SK-N-SH (cell line): ENCODE measurements around the gene ZNF469. TPM values are rescaled to one million over a fixed set of nuclear protein-coding genes. Genes with fewer than 3 reads are reported as not detected.

Source experiments
- CTCF ChIA-PET: fragments of 300-600, 350-600 bp; formaldehyde crosslinking; extraction: SDS; loops from one replicate; lab custom pipeline; 2021; lab: Yijun Ruan, JAX
- POLR2A ChIA-PET: fragments of 350-600 bp; sonication (Branson Sonifier 250); formaldehyde crosslinking; extraction: SDS; loops from one replicate; lab custom pipeline; 2020; ENCODE audit warnings: antibody characterized with exemption, inconsistent platforms; lab: Yijun Ruan, JAX
- DNase-seq: peaks from one replicate; pipeline ENCODE4 v3.0.0; 2012
- H2AFZ ChIP-seq: fragments of 200-600 bp; sonication (generic); 2 replicates; pipeline ENCODE4 v1.8.1; 2016; ENCODE audit warnings: antibody characterized with exemption, mild to moderate bottlenecking, low read depth
- H3F3A ChIP-seq: fragments of 200-600 bp; sonication (generic); replicated peaks from 2 replicates; pipeline ENCODE3; 2016; ENCODE audit warnings: antibody characterized with exemption, mild to moderate bottlenecking; ENCODE audit not compliant: insufficient read depth
- H3K27ac ChIP-seq, 2 experiments: fragments of 200-500 bp in 1 of 2; fragments of 200-600 bp in 1 of 2; sonication (Bioruptor generic) in 1 of 2; sonication (generic), shearing (Covaris generic) in 1 of 2; 2 replicates each; pipeline versions ENCODE4 v1.5.1 to v1.6.1; 2014 to 2016; ENCODE audit warnings: low read depth in 2 of 2, inconsistent platforms in 1 of 2, low read length in 1 of 2, mild to moderate bottlenecking in 1 of 2, mixed read lengths in 1 of 2
- H3K27me3 ChIP-seq: fragments of 200-600 bp; sonication (generic), shearing (Covaris generic); 2 replicates; pipeline ENCODE4 v1.6.1; 2016; ENCODE audit warnings: mixed run types; ENCODE audit not compliant: insufficient read depth
- H3K36me3 ChIP-seq, 2 experiments: fragments of 200-500 bp in 1 of 2; fragments of 200-600 bp in 1 of 2; sonication (Bioruptor generic) in 1 of 2; sonication (generic) in 1 of 2; replicated peaks in 1 of 2; 2 replicates each; pipeline versions ENCODE3 to v1.5.1; 2014 to 2016; ENCODE audit warnings: low read length in 1 of 2, mild to moderate bottlenecking in 1 of 2; ENCODE audit not compliant: insufficient read depth in 2 of 2, control insufficient read depth in 1 of 2
- H3K4me1 ChIP-seq, 2 experiments: fragments of 200-500 bp in 1 of 2; fragments of 200-600 bp in 1 of 2; sonication (Bioruptor generic) in 1 of 2; sonication (generic), shearing (Covaris generic) in 1 of 2; 2 replicates each; pipeline versions ENCODE4 v1.5.1 to v1.6.1; 2014 to 2016; ENCODE audit warnings: low read depth in 1 of 2, low read length in 1 of 2, mixed run types in 1 of 2; ENCODE audit not compliant: insufficient read depth in 2 of 2, control insufficient read depth in 1 of 2
- H3K4me2 ChIP-seq: fragments of 200-600 bp; sonication (generic), shearing (Covaris generic); 2 replicates; pipeline ENCODE4 v1.6.1; 2017; ENCODE audit warnings: mixed run types
- H3K4me3 ChIP-seq, 2 experiments: fragments of 200-500 bp in 1 of 2; fragments of 200-600 bp in 1 of 2; sonication (Bioruptor generic) in 1 of 2; sonication (generic), shearing (Covaris generic) in 1 of 2; 2 replicates each; pipeline versions ENCODE4 v1.5.1 to v1.8.1; 2014 to 2016; ENCODE audit warnings: low read depth in 2 of 2, inconsistent platforms in 1 of 2, low read length in 1 of 2, mild to moderate bottlenecking in 1 of 2, mixed read lengths in 1 of 2, moderate library complexity in 1 of 2
- H3K79me2 ChIP-seq: fragments of 200-600 bp; sonication (generic); 2 replicates; pipeline ENCODE4 v1.8.1; 2017; ENCODE audit warnings: mild to moderate bottlenecking; ENCODE audit not compliant: insufficient read depth
- H3K9ac ChIP-seq: fragments of 200-600 bp; sonication (generic); 2 replicates; pipeline ENCODE4 v1.6.1; 2017; ENCODE audit warnings: mixed run types
- H3K9me2 ChIP-seq: fragments of 200-600 bp; sonication (generic); 2 replicates; pipeline ENCODE4 v1.6.1; 2017; ENCODE audit warnings: mixed run types
- H3K9me3 ChIP-seq: fragments of 200-600 bp; sonication (generic); 2 replicates; pipeline ENCODE4 v1.6.1; 2017; ENCODE audit warnings: mixed run types, mild to moderate bottlenecking, moderate library complexity
- H4K20me1 ChIP-seq: fragments of 200-600 bp; sonication (generic); 2 replicates; pipeline ENCODE4 v1.6.1; 2017; ENCODE audit warnings: mild to moderate bottlenecking, mixed run types; ENCODE audit not compliant: insufficient read depth
- CHD2 ChIP-seq: fragments of 150-350 bp; IDR thresholded peaks from 2 replicates; pipeline ENCODE4 v1.6.1; 2018; ENCODE audit warnings: low read length; ENCODE audit not compliant: partially characterized antibody
- EP300 ChIP-seq, 2 experiments: IDR thresholded peaks; 2 replicates each; pipeline versions ENCODE4 v1.4.0 to v1.6.1; 2012; ENCODE audit warnings: borderline replicate concordance in 1 of 2, low read depth in 1 of 2, low read length in 1 of 2
- FOXM1 ChIP-seq: IDR thresholded peaks from 2 replicates; pipeline ENCODE4 v1.4.0; 2012; ENCODE audit warnings: low read depth, mild to moderate bottlenecking
- GATA2 ChIP-seq: sonication (generic); formaldehyde crosslinking; IDR thresholded peaks from 2 replicates; pipeline ENCODE4 v1.5.0; 2020; ENCODE audit warnings: mild to moderate bottlenecking, missing genetic modification reagents
- JUND ChIP-seq: IDR thresholded peaks from 2 replicates; pipeline ENCODE4 v1.4.0; 2012
- MEF2A ChIP-seq: IDR thresholded peaks from 2 replicates; pipeline ENCODE4 v1.4.0; 2012; ENCODE audit warnings: low read depth, borderline replicate concordance
- POLR2AphosphoS5 ChIP-seq: IDR thresholded peaks from 2 replicates; pipeline ENCODE4 v1.6.1; 2012; ENCODE audit warnings: low read depth, low read length
- RFX5 ChIP-seq: IDR thresholded peaks from 2 replicates; pipeline ENCODE4 v1.6.1; 2012; ENCODE audit warnings: mild to moderate bottlenecking, improper control_type of control experiment, low read length
- RXRA ChIP-seq: IDR thresholded peaks from 2 replicates; pipeline ENCODE4 v1.4.0; 2012; ENCODE audit warnings: low read depth, mild to moderate bottlenecking, borderline replicate concordance
- SMC3 ChIP-seq: IDR thresholded peaks from 2 replicates; pipeline ENCODE4 v1.6.1; 2012; ENCODE audit warnings: low read depth, low read length, improper control_type of control experiment
- TAF1 ChIP-seq: IDR thresholded peaks from 2 replicates; pipeline ENCODE4 v1.6.1; 2012; ENCODE audit warnings: low read depth, mild to moderate bottlenecking, low read length, moderate library complexity, borderline replicate concordance
- TEAD4 ChIP-seq: IDR thresholded peaks from 2 replicates; pipeline ENCODE4 v1.4.0; 2012; ENCODE audit warnings: mild to moderate bottlenecking, borderline replicate concordance; ENCODE audit not compliant: insufficient read depth
- WGBS: methylation state at CpG from one replicate; pipeline ENCODE4 v1.1.6; 2017; ENCODE audit warnings: low lambda C conversion rate; 5-methylcytosine and 5-hydroxymethylcytosine counted together
- polyA plus RNA-seq, 3 experiments: library from polyadenylated mRNA; depleted of rRNA; stranded (reverse); fragments of >200 nt; gene quantifications; 2 replicates each; pipeline ENCODE4 v1.2.3, GENCODE V29; 2012
- TF ChIP-seq, protein P1 (sequence below): IDR thresholded peaks from 2 replicates; pipeline ENCODE4 v1.6.1; 2012; ENCODE audit warnings: mild to moderate bottlenecking, low read depth, low read length, moderate library complexity
- TF ChIP-seq, protein P2 (sequence below): IDR thresholded peaks from 2 replicates; pipeline ENCODE4; 2012
- TF ChIP-seq, protein P3 (sequence below): fragments of 150-350 bp; IDR thresholded peaks from 2 replicates; pipeline ENCODE4 v1.6.1; 2017; ENCODE audit warnings: antibody characterized with exemption, low read length, low read depth, borderline replicate concordance
- TF ChIP-seq, protein P4 (sequence below): IDR thresholded peaks from 2 replicates; pipeline ENCODE4 v1.4.0; 2012; ENCODE audit warnings: low read depth, borderline replicate concordance
- TF ChIP-seq, protein P5 (sequence below): fragments of 150-350 bp; IDR thresholded peaks from 2 replicates; pipeline ENCODE4 v1.6.1; 2016; ENCODE audit warnings: mild to moderate bottlenecking, low read depth, low read length

The ZNF469 gene
- polyA plus RNA-seq, 1 of the 3 experiments (the other 2 are of a cell fraction) = 0.56 TPM

DNA sequence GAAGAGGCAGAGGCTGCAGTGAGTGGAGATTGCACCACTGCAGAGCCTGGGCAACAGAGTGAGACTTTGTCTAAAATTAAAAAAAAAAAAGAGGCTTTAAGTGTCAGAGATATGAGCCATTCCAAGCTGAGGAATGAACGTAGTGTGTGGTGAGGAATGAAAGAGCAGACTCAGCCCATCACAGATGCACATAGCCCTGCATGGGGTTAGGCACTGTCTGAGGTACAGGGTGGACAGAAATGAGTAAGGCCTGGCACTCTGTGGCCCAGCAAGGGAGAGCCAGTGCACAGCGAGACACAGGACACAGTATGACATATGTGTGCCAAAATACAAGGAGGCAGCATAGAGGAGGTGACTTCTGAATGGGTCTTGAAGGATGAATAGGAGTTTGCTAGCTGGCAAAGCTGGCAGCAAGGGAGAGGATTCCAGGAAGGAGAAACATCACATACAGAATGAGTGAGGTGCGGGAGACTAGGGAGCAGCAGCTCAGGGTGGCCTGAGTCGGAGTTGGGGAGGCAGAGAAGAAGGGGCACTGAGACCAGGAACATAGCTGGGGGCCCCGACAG lies 8.7 kb upstream of the ZNF469 start:
- no peaks in the 10 kb centered on the region for H3K27me3 ChIP-seq
- POLR2A ChIA-PET = no interaction called here
- no peak for DNase-seq
- no peak overlapping the region for H3K4me2 ChIP-seq
- H3K9ac ChIP-seq = no peak overlapping the region
- no peak overlapping the region for H3K27ac ChIP-seq
- H4K20me1 ChIP-seq = no peaks in the 10 kb centered on the region
- no peaks in the 10 kb centered on the region for H3K9me3 ChIP-seq
- CTCF ChIA-PET = interaction anchor here (0.8 to 1.2 kb wide), 3 partner anchors 9 to 179 kb away, joined by 3 to 4 read pairs (median 3); no protein-coding TSS in a partner anchor
- H3K36me3 ChIP-seq = no peaks in the 10 kb centered on the region
- no peak overlapping the region for H2AFZ ChIP-seq
- no peaks in the 10 kb centered on the region for H3K9me2 ChIP-seq
- no peak overlapping the region for H3K4me3 ChIP-seq
- no peaks in the 10 kb centered on the region for H3K79me2 ChIP-seq
- 86% methylated on average over 5 of the region's 5 CpGs for WGBS
- H3K4me1 ChIP-seq = peaks cover 0 to 6% of the 10 kb centered on the region in 2 experiments; a peak in 1 of 4 replicates
- no peaks in the 10 kb centered on the region for H3F3A ChIP-seq
- no peak for TF ChIP-seq TEAD4
- TF ChIP-seq RXRA = no peak
- TF ChIP-seq MEF2A = no peak
- TF ChIP-seq, protein P1, sequence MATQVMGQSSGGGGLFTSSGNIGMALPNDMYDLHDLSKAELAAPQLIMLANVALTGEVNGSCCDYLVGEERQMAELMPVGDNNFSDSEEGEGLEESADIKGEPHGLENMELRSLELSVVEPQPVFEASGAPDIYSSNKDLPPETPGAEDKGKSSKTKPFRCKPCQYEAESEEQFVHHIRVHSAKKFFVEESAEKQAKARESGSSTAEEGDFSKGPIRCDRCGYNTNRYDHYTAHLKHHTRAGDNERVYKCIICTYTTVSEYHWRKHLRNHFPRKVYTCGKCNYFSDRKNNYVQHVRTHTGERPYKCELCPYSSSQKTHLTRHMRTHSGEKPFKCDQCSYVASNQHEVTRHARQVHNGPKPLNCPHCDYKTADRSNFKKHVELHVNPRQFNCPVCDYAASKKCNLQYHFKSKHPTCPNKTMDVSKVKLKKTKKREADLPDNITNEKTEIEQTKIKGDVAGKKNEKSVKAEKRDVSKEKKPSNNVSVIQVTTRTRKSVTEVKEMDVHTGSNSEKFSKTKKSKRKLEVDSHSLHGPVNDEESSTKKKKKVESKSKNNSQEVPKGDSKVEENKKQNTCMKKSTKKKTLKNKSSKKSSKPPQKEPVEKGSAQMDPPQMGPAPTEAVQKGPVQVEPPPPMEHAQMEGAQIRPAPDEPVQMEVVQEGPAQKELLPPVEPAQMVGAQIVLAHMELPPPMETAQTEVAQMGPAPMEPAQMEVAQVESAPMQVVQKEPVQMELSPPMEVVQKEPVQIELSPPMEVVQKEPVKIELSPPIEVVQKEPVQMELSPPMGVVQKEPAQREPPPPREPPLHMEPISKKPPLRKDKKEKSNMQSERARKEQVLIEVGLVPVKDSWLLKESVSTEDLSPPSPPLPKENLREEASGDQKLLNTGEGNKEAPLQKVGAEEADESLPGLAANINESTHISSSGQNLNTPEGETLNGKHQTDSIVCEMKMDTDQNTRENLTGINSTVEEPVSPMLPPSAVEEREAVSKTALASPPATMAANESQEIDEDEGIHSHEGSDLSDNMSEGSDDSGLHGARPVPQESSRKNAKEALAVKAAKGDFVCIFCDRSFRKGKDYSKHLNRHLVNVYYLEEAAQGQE = no peak
- no peak for TF ChIP-seq TAF1
- no peak for TF ChIP-seq SMC3
- TF ChIP-seq, protein P2, sequence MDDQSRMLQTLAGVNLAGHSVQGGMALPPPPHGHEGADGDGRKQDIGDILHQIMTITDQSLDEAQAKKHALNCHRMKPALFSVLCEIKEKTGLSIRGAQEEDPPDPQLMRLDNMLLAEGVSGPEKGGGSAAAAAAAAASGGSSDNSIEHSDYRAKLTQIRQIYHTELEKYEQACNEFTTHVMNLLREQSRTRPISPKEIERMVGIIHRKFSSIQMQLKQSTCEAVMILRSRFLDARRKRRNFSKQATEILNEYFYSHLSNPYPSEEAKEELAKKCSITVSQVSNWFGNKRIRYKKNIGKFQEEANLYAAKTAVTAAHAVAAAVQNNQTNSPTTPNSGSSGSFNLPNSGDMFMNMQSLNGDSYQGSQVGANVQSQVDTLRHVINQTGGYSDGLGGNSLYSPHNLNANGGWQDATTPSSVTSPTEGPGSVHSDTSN = no peak
- no peak for TF ChIP-seq GATA2 (CRISPR knock-in tag)
- TF ChIP-seq POLR2AphosphoS5 = no peak
- no peak for TF ChIP-seq JUND
- no peak for TF ChIP-seq EP300 (IDR thresholded peaks at IDR 0.05; ENCODE audit: borderline replicate concordance in 1 of 2, low read depth in 1 of 2, low read length in 1 of 2)
- TF ChIP-seq, protein P3, sequence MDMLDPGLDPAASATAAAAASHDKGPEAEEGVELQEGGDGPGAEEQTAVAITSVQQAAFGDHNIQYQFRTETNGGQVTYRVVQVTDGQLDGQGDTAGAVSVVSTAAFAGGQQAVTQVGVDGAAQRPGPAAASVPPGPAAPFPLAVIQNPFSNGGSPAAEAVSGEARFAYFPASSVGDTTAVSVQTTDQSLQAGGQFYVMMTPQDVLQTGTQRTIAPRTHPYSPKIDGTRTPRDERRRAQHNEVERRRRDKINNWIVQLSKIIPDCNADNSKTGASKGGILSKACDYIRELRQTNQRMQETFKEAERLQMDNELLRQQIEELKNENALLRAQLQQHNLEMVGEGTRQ = no peak
- TF ChIP-seq, protein P4, sequence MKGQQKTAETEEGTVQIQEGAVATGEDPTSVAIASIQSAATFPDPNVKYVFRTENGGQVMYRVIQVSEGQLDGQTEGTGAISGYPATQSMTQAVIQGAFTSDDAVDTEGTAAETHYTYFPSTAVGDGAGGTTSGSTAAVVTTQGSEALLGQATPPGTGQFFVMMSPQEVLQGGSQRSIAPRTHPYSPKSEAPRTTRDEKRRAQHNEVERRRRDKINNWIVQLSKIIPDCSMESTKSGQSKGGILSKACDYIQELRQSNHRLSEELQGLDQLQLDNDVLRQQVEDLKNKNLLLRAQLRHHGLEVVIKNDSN = no peak
- no peak for TF ChIP-seq RFX5
- TF ChIP-seq, protein P5, sequence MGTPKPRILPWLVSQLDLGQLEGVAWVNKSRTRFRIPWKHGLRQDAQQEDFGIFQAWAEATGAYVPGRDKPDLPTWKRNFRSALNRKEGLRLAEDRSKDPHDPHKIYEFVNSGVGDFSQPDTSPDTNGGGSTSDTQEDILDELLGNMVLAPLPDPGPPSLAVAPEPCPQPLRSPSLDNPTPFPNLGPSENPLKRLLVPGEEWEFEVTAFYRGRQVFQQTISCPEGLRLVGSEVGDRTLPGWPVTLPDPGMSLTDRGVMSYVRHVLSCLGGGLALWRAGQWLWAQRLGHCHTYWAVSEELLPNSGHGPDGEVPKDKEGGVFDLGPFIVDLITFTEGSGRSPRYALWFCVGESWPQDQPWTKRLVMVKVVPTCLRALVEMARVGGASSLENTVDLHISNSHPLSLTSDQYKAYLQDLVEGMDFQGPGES = no peak
- no peak for TF ChIP-seq CHD2
- TF ChIP-seq FOXM1 = no peak
